Spleen (tissue), 11 donors: ENCODE results near the gene WDR82. TPM values are rescaled to one million over a fixed set of nuclear protein-coding genes. Genes with fewer than 3 reads are reported as not detected.

Source experiments
- DNase-seq: peaks from one replicate; pipeline ENCODE4 v3.0.0-alpha.2; 2020
- H3K27ac ChIP-seq, 8 donors: fragments of 200-600 bp; sonication (generic) in 7 of 8; 1 replicate in 4 of 8; 2 replicates in 4 of 8; pipeline versions ENCODE4 v1.5.0 to v1.8.0; 2016 to 2021; ENCODE audit warnings: inconsistent platforms in 4 of 8, mild to moderate bottlenecking in 4 of 8, moderate library complexity in 1 of 8
- H3K27me3 ChIP-seq, 7 donors: fragments of 200-600 bp; sonication (generic) in 6 of 7; replicated peaks in 1 of 7; 1 replicate in 4 of 7; 2 replicates in 3 of 7; pipeline versions ENCODE4 v1.5.0 to v1.8.0; 2016 to 2021; ENCODE audit warnings: inconsistent platforms in 3 of 7, mild to moderate bottlenecking in 1 of 7
- H3K36me3 ChIP-seq, 6 donors: fragments of 200-600 bp; sonication (generic) in 5 of 6; 1 replicate in 4 of 6; 2 replicates in 2 of 6; pipeline versions ENCODE4 v1.5.0 to v1.8.0; 2016 to 2021; ENCODE audit warnings: inconsistent platforms in 2 of 6
- H3K4me1 ChIP-seq, 6 donors: fragments of 200-600 bp; sonication (generic) in 5 of 6; 1 replicate in 3 of 6; 2 replicates in 3 of 6; pipeline versions ENCODE4 v1.5.0 to v1.8.0; 2016 to 2021; ENCODE audit warnings: inconsistent platforms in 3 of 6
- H3K4me3 ChIP-seq, 8 donors: fragments of 200-600 bp; sonication (generic) in 7 of 8; 1 replicate in 4 of 8; 2 replicates in 4 of 8; pipeline versions ENCODE4 v1.5.0 to v1.8.0; 2016 to 2021; ENCODE audit warnings: inconsistent platforms in 4 of 8, mild to moderate bottlenecking in 4 of 8, moderate library complexity in 2 of 8
- H3K9me3 ChIP-seq, 8 donors: fragments of 200-600 bp; sonication (generic) in 7 of 8; 1 replicate in 4 of 8; 2 replicates in 4 of 8; pipeline versions ENCODE4 v1.5.0 to v1.8.0; 2016 to 2021; ENCODE audit warnings: inconsistent platforms in 4 of 8
- POLR2A ChIP-seq, 3 donors: fragments of 450-650 bp; IDR thresholded peaks; one replicate each; pipeline ENCODE4 v1.5.1; 2017; ENCODE audit warnings: antibody characterized with exemption in 3 of 3, mild to moderate bottlenecking in 1 of 3
- POLR2AphosphoS5 ChIP-seq, 3 donors: sonication (generic); formaldehyde crosslinking; IDR thresholded peaks; one replicate each; pipeline ENCODE4 v1.5.1; 2017; ENCODE audit warnings: antibody characterized with exemption in 3 of 3
- WGBS, 5 donors: extraction: QIAGEN DNeasy Blood & Tissue Kit in 3 of 5; methylation state at CpG; one replicate each; pipeline versions ENCODE4 v1.1.5 to v1.1.7; 2013 to 2018; 5-methylcytosine and 5-hydroxymethylcytosine counted together
- intact Hi-C: fragments of 100-400 bp; cut with DNase I; formaldehyde crosslinking; loops from one replicate; pipeline ENCODE4 v1.15.0; 2023; ENCODE audit warnings: low total_unique reads
- polyA plus RNA-seq, 3 donors: library from polyadenylated mRNA; stranded (reverse); fragments of 200-250 nt; gene quantifications; one replicate each; pipeline ENCODE4 v1.2.1, GENCODE V29; 2013
- total RNA-seq, 7 donors: library from RNA; depleted of rRNA in 3 of 7; stranded (reverse); fragments of >200 nt in 3 of 7; fragmentation: NEBNext Ultra II Directional in 4 of 7; extraction: Animal tissue kit (Norgen Biotek cat#: 25700) in 4 of 7; gene quantifications; one replicate each; pipeline versions ENCODE4 v1.1.0 to v1.2.1, GENCODE V29; 2016 to 2021
- TF ChIP-seq, protein P1 (sequence below), 11 experiments: fragments of 200-600 bp in 7 of 11; fragments of 450-650 bp in 4 of 11; sonication (generic) in 4 of 11; IDR thresholded peaks in 8 of 11; conservative IDR thresholded peaks in 3 of 11; 1 replicate in 7 of 11; 2 replicates in 4 of 11; pipeline versions ENCODE4 v1.4.0 to v1.8.0; 2016 to 2021; ENCODE audit warnings: antibody characterized with exemption in 11 of 11, inconsistent platforms in 4 of 11, mild to moderate bottlenecking in 1 of 11
- donor health status: healthy with polysubstance abuse.
- donor health status: DM: no; HTN: no; CAD: no; lungs with moderate emphysema.
- donor health status: DM: no; HTN: no; CAD: no.
- donor health status: Bipolar disorder and iron deficiency.
- donor health status: healthy.
- donor health status: DM: no; HTN: no; CAD: no.
- donor health status: DM: yes; HTN: yes; CAD: no.

Gene WDR82
- total and polyA plus RNA-seq, 10 donors, result 20.9 to 80.6 (median 66.4) TPM

DNA sequence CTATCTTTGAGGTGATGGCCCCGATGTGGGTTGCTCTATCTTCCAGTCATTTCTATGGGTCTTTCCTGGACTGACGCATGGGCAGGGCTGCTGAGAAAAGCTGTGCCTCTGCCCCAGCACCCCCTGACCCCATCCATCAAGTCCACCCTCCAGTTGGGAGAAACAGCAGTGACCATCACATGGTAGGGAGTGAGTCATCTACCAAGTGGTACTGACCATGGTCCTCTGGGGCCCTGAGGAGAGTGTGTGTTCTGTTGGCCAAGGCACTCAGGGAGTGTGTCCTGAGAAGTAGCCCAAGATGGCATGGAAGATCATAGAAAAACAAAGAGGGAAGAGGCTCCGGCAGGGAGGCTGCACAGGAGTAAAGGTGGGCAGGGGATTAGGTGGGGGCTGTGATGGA lies 36.0 kb upstream of the WDR82 start:
- intact Hi-C loops, result no loop called here
- 85 to 98% (median 94%) methylated on average over 3 of the region's 3 CpGs for WGBS, 5 donors
- Histone ChIP-seq H3K4me3 (no peak overlapping the region), H3K4me1 (peaks cover 22 to 62% (median 40%) of the 10 kb centered on the region in 6 donors), H3K9me3 (no peaks in the 10 kb centered on the region), H3K27me3 (no peaks in the 10 kb centered on the region), H3K27ac (peak overlapping the region in 4 of 8 donors; percentile 48 to 78 (median 62)), H3K36me3 (peaks cover 0 to 19% (median 0%) of the 10 kb centered on the region in 6 donors)
- no peak for DNase-seq
- TF ChIP-seq POLR2A (IDR thresholded peaks at IDR 0.05), result no peak
- no peak for TF ChIP-seq POLR2AphosphoS5 (IDR thresholded peaks at IDR 0.05)
- TF ChIP-seq, protein P1, sequence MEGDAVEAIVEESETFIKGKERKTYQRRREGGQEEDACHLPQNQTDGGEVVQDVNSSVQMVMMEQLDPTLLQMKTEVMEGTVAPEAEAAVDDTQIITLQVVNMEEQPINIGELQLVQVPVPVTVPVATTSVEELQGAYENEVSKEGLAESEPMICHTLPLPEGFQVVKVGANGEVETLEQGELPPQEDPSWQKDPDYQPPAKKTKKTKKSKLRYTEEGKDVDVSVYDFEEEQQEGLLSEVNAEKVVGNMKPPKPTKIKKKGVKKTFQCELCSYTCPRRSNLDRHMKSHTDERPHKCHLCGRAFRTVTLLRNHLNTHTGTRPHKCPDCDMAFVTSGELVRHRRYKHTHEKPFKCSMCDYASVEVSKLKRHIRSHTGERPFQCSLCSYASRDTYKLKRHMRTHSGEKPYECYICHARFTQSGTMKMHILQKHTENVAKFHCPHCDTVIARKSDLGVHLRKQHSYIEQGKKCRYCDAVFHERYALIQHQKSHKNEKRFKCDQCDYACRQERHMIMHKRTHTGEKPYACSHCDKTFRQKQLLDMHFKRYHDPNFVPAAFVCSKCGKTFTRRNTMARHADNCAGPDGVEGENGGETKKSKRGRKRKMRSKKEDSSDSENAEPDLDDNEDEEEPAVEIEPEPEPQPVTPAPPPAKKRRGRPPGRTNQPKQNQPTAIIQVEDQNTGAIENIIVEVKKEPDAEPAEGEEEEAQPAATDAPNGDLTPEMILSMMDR (IDR thresholded peaks at IDR 0.05 in 8 of 11, conservative IDR thresholded peaks at IDR 0.05 in 3 of 11), result no peak

DNA sequence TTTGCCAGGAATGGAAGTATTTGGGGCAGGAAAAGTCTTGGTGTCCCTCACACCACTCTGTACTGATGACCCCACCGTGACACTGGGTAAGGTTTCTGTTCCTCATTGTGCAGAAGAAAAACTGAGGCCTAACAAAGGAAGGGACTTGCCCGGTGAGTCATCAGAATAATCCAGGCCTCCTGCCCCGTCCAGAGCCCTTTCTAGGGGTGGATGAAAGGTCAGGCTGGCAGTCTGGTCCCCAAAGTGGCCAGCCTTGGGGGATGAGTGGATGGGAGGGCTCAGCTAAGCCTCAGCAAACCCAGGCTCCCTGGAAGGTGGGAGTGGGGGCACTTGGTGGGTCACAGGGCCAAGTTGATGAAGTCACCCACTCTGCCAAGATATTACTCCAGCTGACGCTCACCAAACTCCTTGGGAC lies 35.3 kb upstream of the WDR82 start:
- H3K27me3 ChIP-seq, result no peaks in the 10 kb centered on the region
- no peaks in the 10 kb centered on the region for H3K9me3 ChIP-seq
- peak in 1 of 3 donors; percentile 41 for TF ChIP-seq POLR2AphosphoS5 (IDR thresholded peaks at IDR 0.05)
- TF ChIP-seq, protein P1 (IDR thresholded peaks at IDR 0.05 in 8 of 11, conservative IDR thresholded peaks at IDR 0.05 in 3 of 11), result no peak
- no peak for TF ChIP-seq POLR2A (IDR thresholded peaks at IDR 0.05)
- peaks cover 22 to 62% (median 40%) of the 10 kb centered on the region in 6 donors for H3K4me1 ChIP-seq
- peak overlapping the region; percentile 15 to 78 (median 56) for H3K27ac ChIP-seq
- peaks cover 0 to 26% (median 0%) of the 10 kb centered on the region in 6 donors for H3K36me3 ChIP-seq
- DNase-seq, result no peak
- WGBS, 5 donors, result 41 to 59% (median 48%) methylated on average over 4 of the region's 4 CpGs
- intact Hi-C loops, result no loop called here
- peak overlapping the region in 1 of 8 donors; percentile 13 for H3K4me3 ChIP-seq

DNA sequence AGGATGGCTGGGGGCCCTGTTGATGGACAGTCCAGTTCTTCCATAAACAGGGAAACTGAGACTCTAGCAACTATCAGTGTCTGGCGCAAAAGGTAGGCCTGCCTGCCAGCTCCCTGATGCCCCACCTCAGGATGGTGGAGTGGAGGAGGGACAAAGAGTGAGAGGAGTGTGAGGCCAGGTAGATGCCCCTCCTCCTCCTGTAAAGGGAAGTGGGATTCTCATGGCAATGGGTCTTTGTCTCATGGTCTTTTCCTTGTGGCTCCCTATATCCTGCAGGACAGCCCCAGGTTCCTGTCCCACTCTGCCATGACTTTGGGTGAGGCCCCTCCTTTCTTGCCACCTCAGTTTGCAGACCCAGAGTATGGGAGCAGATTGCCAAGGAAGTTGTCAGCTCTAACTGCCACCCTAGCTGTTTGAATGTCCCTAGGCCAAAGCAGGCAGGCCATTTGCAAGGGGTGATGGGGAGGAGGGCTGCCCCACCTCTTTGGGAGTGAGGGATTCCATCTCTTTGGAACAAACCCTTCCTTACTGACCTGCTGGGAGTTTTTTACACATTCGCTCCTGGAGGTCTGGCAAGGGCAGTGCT lies 34.8 kb upstream of the WDR82 start:
- Histone ChIP-seq H3K27ac (peak overlapping the region; percentile 15 to 78 (median 56)), H3K4me1 (peaks cover 22 to 63% (median 40%) of the 10 kb centered on the region in 6 donors), H3K4me3 (no peak overlapping the region), H3K9me3 (no peaks in the 10 kb centered on the region), H3K36me3 (peaks cover 0 to 26% (median 0%) of the 10 kb centered on the region in 6 donors), H3K27me3 (no peaks in the 10 kb centered on the region)
- intact Hi-C loops, result no loop called here
- no peak for TF ChIP-seq POLR2AphosphoS5 (IDR thresholded peaks at IDR 0.05)
- TF ChIP-seq, protein P1 (IDR thresholded peaks at IDR 0.05 in 8 of 11, conservative IDR thresholded peaks at IDR 0.05 in 3 of 11), result no peak
- TF ChIP-seq POLR2A (IDR thresholded peaks at IDR 0.05), result no peak
- 89 to 93% (median 90%) methylated on average over 2 of the region's 2 CpGs for WGBS, 5 donors
- no peak for DNase-seq

DNA sequence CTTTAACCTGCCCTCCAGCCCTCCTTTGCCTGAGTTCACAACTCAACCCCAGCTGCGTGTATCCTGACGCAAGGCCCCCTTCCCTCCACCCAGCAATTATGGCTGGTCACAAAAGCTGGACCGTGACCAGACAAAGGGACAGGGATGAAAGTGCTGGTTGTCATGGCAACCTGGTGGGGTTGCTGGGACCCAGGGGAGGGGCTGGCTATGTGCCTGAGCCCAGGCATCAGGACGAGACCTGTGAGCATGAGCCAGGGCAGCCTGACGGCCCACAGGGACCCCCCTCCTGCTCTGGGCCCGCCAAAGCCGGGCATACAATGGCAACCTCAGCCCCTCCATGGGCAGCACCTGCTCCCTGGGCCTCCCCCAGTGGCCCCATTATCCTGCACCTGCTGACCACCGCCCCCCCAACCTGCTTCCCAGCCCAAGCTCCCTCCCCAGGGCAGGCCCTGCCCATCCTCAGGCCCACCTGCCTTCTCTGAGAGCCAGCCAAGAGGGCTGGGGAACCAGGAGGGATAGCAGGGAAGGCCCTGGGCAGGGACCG lies 33.2 kb upstream of the WDR82 start:
- Histone ChIP-seq H3K4me1 (peaks cover 15 to 63% (median 38%) of the 10 kb centered on the region in 6 donors), H3K36me3 (peaks cover 0 to 33% (median 0%) of the 10 kb centered on the region in 6 donors), H3K9me3 (no peaks in the 10 kb centered on the region), H3K27ac (peak overlapping the region in 4 of 8 donors; percentile 13 to 58 (median 36)), H3K27me3 (no peaks in the 10 kb centered on the region), H3K4me3 (no peak overlapping the region)
- TF ChIP-seq, protein P1 (IDR thresholded peaks at IDR 0.05 in 8 of 11, conservative IDR thresholded peaks at IDR 0.05 in 3 of 11), result no peak
- TF ChIP-seq POLR2A (IDR thresholded peaks at IDR 0.05) (no peak), POLR2AphosphoS5 (IDR thresholded peaks at IDR 0.05) (no peak)
- DNase-seq, result no peak
- intact Hi-C loops, result no loop called here
- 90 to 98% (median 94%) methylated on average over 6 to 9 of the region's 9 CpGs for WGBS, 5 donors
